ENCODE results near the gene FRMD4A.

DNA sequence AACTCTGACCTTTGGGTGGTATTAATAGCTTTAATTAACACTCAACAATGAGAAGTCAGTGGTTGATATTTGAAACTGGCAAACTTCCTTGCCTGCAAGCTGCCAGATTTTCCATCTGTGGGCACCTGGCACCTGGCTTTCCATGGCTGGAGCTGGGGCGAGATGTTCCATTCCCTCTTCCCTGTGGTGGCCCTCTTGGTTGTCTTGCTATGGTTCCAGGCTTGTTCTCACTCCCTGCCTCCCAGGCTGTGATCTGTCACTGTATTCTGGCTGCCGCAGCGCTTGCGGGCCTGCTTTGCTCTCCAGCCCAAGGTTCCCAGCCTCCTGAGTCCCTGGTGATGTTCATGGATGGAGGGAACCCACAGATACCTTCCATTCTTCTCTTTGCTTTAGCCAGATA is 201.0 kb downstream of the FRMD4A start:
- TF ChIP-seq POLR2A (IDR thresholded peaks at IDR 0.05) (no peak), POLR2AphosphoS5 (IDR thresholded peaks at IDR 0.05) (no peak)
- TF ChIP-seq, protein P1, sequence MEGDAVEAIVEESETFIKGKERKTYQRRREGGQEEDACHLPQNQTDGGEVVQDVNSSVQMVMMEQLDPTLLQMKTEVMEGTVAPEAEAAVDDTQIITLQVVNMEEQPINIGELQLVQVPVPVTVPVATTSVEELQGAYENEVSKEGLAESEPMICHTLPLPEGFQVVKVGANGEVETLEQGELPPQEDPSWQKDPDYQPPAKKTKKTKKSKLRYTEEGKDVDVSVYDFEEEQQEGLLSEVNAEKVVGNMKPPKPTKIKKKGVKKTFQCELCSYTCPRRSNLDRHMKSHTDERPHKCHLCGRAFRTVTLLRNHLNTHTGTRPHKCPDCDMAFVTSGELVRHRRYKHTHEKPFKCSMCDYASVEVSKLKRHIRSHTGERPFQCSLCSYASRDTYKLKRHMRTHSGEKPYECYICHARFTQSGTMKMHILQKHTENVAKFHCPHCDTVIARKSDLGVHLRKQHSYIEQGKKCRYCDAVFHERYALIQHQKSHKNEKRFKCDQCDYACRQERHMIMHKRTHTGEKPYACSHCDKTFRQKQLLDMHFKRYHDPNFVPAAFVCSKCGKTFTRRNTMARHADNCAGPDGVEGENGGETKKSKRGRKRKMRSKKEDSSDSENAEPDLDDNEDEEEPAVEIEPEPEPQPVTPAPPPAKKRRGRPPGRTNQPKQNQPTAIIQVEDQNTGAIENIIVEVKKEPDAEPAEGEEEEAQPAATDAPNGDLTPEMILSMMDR (IDR thresholded peaks at IDR 0.05) = no peak
